Measurements from ENCODE around the gene TCF20.

The TCF20 gene

GRCh38 chr22:42261296-42261695 is 9.2 kb downstream of the TCF20 start:
- no peak for DNase-seq

GRCh38 chr22:42258126-42258525 is 12.3 kb downstream of the TCF20 start:
- DNase-seq: no peak

- DNase-seq: no peak
Observed at GRCh38 chr22:42257386-42257785, 13.1 kb downstream of the TCF20 start.

- DNase-seq: no peak
Observed at GRCh38 chr22:42256930-42257329, 13.5 kb downstream of the TCF20 start.

GRCh38 chr22:42256220-42256619 is 14.2 kb downstream of the TCF20 start:
- DNase-seq: no peak

- no peak for DNase-seq
Observed at GRCh38 chr22:42249831-42250230, 20.6 kb downstream of the TCF20 start.

- DNase-seq: no peak
Observed at GRCh38 chr22:42248995-42249394, 21.5 kb downstream of the TCF20 start.

GRCh38 chr22:42247596-42247995 is 22.9 kb downstream of the TCF20 start:
- DNase-seq: no peak

- no peak for DNase-seq
Observed at GRCh38 chr22:42243802-42244060, 26.7 kb downstream of the TCF20 start.

GRCh38 chr22:42236848-42237247 is 33.6 kb downstream of the TCF20 start:
- no peak for DNase-seq

GRCh38 chr22:42236268-42236667 is 34.2 kb downstream of the TCF20 start:
- DNase-seq: no peak

GRCh38 chr22:42233879-42234278 is 36.6 kb downstream of the TCF20 start:
- DNase-seq: no peak

GRCh38 chr22:42231929-42232328 is 38.5 kb downstream of the TCF20 start:
- no peak for DNase-seq

- DNase-seq: peak in 1 of 51 donors; percentile 34
Observed at GRCh38 chr22:42229455-42230149, 40.9 kb downstream of the TCF20 start.

GRCh38 chr22:42228483-42228882 is 42.0 kb downstream of the TCF20 start:
- DNase-seq: peak in 8 of 51 donors; percentile 5 to 12 (median 10)

- no peak for DNase-seq
Observed at GRCh38 chr22:42227435-42227834, 43.0 kb downstream of the TCF20 start.

GRCh38 chr22:42225841-42226240 is 44.6 kb downstream of the TCF20 start:
- no peak for DNase-seq

- DNase-seq: no peak
Observed at GRCh38 chr22:42222140-42222539, 48.3 kb downstream of the TCF20 start.
